B cell (primary cell): ENCODE measurements around the gene MBNL2. TPM values are rescaled to one million over a fixed set of nuclear protein-coding genes. Genes with fewer than 3 reads are reported as not detected.
A peak's percentile ranks its signal among the peaks of the same experiment; 100 is the strongest.

ENCODE experiments used
- ATAC-seq: fragments of 200-7000 bp; cut with Tn5 transposase; one replicate; pipeline ENCODE4 v1.10.0; 2021; ENCODE audit warnings: low read depth, mild to moderate bottlenecking, moderate number of reproducible peaks, moderate library complexity
- CTCF ChIA-PET: fragments of 350-600 bp; sonication (Branson Sonifier 250); formaldehyde crosslinking; loops from one replicate; lab custom pipeline; 2021; ENCODE audit warnings: antibody characterized with exemption, inconsistent platforms; lab: Charles Lee
- POLR2A ChIA-PET: fragments of 350-600 bp; sonication (Branson Sonifier 250); formaldehyde crosslinking; loops from one replicate; lab custom pipeline; 2021; ENCODE audit warnings: antibody characterized with exemption; lab: Charles Lee
- DNase-seq: peaks from one replicate; pipeline ENCODE4 v3.0.0; 2013
- H2AFZ ChIP-seq: 2 replicates; pipeline ENCODE4 v1.6.1; 2012; ENCODE audit warnings: mild to moderate bottlenecking, low read depth, low read length; ENCODE audit not compliant: insufficient read depth, poor library complexity, severe bottlenecking
- H3K27ac ChIP-seq, 2 donors: 1 replicate in 1 of 2; 2 replicates in 1 of 2; pipeline ENCODE4 v1.5.1; 2012 to 2013; ENCODE audit warnings: low read length in 2 of 2, mild to moderate bottlenecking in 2 of 2, moderate library complexity in 1 of 2
- H3K27me3 ChIP-seq, 4 experiments: fragments of 200-600 bp in 1 of 4; sonication (generic) in 1 of 4; replicated peaks in 1 of 4; 1 replicate in 2 of 4; 2 replicates in 2 of 4; pipeline versions ENCODE4 v1.6.1 to v1.7.0; 2013 to 2016; ENCODE audit warnings: low read length in 3 of 4, mild to moderate bottlenecking in 2 of 4, mixed read lengths in 1 of 4, moderate library complexity in 1 of 4; ENCODE audit not compliant: insufficient read depth in 4 of 4, control insufficient read depth in 3 of 4; ENCODE audit errors: control extremely low read depth in 1 of 4
- H3K36me3 ChIP-seq, 2 experiments: replicated peaks in 1 of 2; 1 replicate in 1 of 2; 2 replicates in 1 of 2; pipeline versions ENCODE4 v1.6.1 to v1.7.1; 2013; ENCODE audit warnings: low read length in 1 of 2; ENCODE audit not compliant: insufficient read depth in 2 of 2, control insufficient read depth in 1 of 2; ENCODE audit errors: control extremely low read depth in 1 of 2, extremely low read depth in 1 of 2
- H3K4me1 ChIP-seq, 2 donors: fragments of 200-600 bp in 1 of 2; sonication (generic) in 1 of 2; 1 replicate in 1 of 2; 2 replicates in 1 of 2; pipeline versions ENCODE4 v1.5.1 to v1.6.1; 2013 to 2017; ENCODE audit warnings: low read length in 2 of 2; ENCODE audit not compliant: control insufficient read depth in 2 of 2, insufficient read depth in 2 of 2
- H3K4me2 ChIP-seq: replicated peaks from 2 replicates; pipeline ENCODE3; 2012; ENCODE audit warnings: mild to moderate bottlenecking, low read depth, low read length; ENCODE audit not compliant: poor library complexity, severe bottlenecking
- H3K4me3 ChIP-seq, 5 experiments: fragments of 200-600 bp in 1 of 5; sonication (generic) in 1 of 5; 1 replicate in 3 of 5; 2 replicates in 2 of 5; pipeline versions ENCODE4 v1.5.1 to v1.7.0; 2011 to 2016; ENCODE audit warnings: low read length in 4 of 5, mild to moderate bottlenecking in 4 of 5, low read depth in 2 of 5, control low read depth in 1 of 5, moderate library complexity in 1 of 5; ENCODE audit not compliant: insufficient read depth in 1 of 5; ENCODE audit errors: control extremely low read depth in 1 of 5, extremely low read depth in 1 of 5
- H3K79me2 ChIP-seq: fragments of 200-600 bp; sonication (generic); one replicate; pipeline ENCODE4 v1.6.0; 2016; ENCODE audit warnings: low read length; ENCODE audit not compliant: control insufficient read depth, insufficient read depth
- H3K9ac ChIP-seq: fragments of 200-600 bp; sonication (generic); 2 replicates; pipeline ENCODE4 v1.6.1; 2017; ENCODE audit warnings: mild to moderate bottlenecking, low read length, moderate library complexity
- H3K9me3 ChIP-seq, 3 donors: one replicate each; pipeline versions ENCODE4 v1.6.1 to v1.7.1; 2013; ENCODE audit warnings: low read length in 2 of 3; ENCODE audit not compliant: control insufficient read depth in 2 of 3, insufficient read depth in 1 of 3; ENCODE audit errors: control extremely low read depth in 1 of 3
- H4K20me1 ChIP-seq: 2 replicates; pipeline ENCODE4 v1.6.0; 2012; ENCODE audit warnings: mild to moderate bottlenecking, low read length; ENCODE audit not compliant: insufficient read depth, control insufficient read depth, poor library complexity, severe bottlenecking
- H3K27ac Mint-ChIP-seq: one replicate; pipeline ENCODE4 v1.8.0; 2021; ENCODE audit warnings: mixed read lengths
- H3K27me3 Mint-ChIP-seq: one replicate; pipeline ENCODE4 v1.8.0; 2021; ENCODE audit warnings: mixed read lengths
- H3K4me1 Mint-ChIP-seq: one replicate; pipeline ENCODE4 v1.8.0; 2021; ENCODE audit warnings: mixed read lengths
- H3K4me3 Mint-ChIP-seq: one replicate; pipeline ENCODE4 v1.8.0; 2021; ENCODE audit warnings: mixed read lengths
- H3K9me3 Mint-ChIP-seq: one replicate; pipeline ENCODE4 v1.8.0; 2022; ENCODE audit warnings: mixed read lengths; ENCODE audit not compliant: insufficient read depth
- CTCF ChIP-seq: fragments of 200-600 bp; IDR thresholded peaks from one replicate; pipeline ENCODE4 v1.8.0; 2022; ENCODE audit warnings: antibody characterized with exemption, mild to moderate bottlenecking
- EZH2 ChIP-seq: IDR thresholded peaks from 2 replicates; pipeline ENCODE4 v1.6.1; 2012; ENCODE audit warnings: borderline replicate concordance, low read depth, mild to moderate bottlenecking, moderate library complexity, low read length; ENCODE audit not compliant: insufficient read depth, poor library complexity, severe bottlenecking
- WGBS: methylation state at CpG from one replicate; pipeline ENCODE4 v1.1.5; 2013; ENCODE audit warnings: missing lambda C conversion rate; ENCODE audit not compliant: insufficient coverage; 5-methylcytosine and 5-hydroxymethylcytosine counted together
- intact Hi-C: fragments of 100-400 bp; cut with micrococcal nuclease; formaldehyde crosslinking; loops from one replicate; pipeline ENCODE4 v1.10.0; 2022
- polyA plus RNA-seq: library from polyadenylated mRNA; depleted of rRNA; stranded (reverse); fragments of >200 nt; gene quantifications from 2 replicates; pipeline ENCODE4 v1.2.3, GENCODE V29; 2012
- total RNA-seq, 2 donors: library from RNA; stranded (reverse); fragments of 120-200 nt in 1 of 2; gene quantifications; 1 replicate in 1 of 2; 2 replicates in 1 of 2; pipeline versions ENCODE4 v1.2.3 to v1.2.4, GENCODE V29; 2013 to 2022

MBNL2 gene
- total and polyA plus RNA-seq, 2 donors (not counting 1 experiment from before 2014, with no cell fraction given): 6.9 to 50.1 TPM

- no CpG with 5 or more reads among the region's 4 CpGs for WGBS
- Histone ChIP-seq H3K9me3 (no peaks in the 10 kb centered on the region), H3K27ac (peak overlapping the region in 1 of 2 donors; percentile 49), H3K79me2 (no peaks in the 10 kb centered on the region), H3K27me3 (no peaks in the 10 kb centered on the region), H3K4me1 (peaks cover 5 to 6% of the 10 kb centered on the region in 2 donors), H3K36me3 (peaks cover 0 to 20% of the 10 kb centered on the region in 2 experiments), H3K9ac (peak overlapping the region; percentile 64), H3K4me3 (peak overlapping the region; percentile 7 to 78 (median 39)), H2AFZ (peak overlapping the region; percentile 62), H3K4me2 (peak overlapping the region; percentile 67), H4K20me1 (no peaks in the 10 kb centered on the region)
- DNase-seq (peak; percentile 25), ATAC-seq (no peak)
- Mint-ChIP-seq H3K27ac (peak overlapping the region; percentile 18), H3K4me1 (peaks cover 19% of the 10 kb centered on the region), H3K4me3 (peak overlapping the region; percentile 86), H3K9me3 (no peaks in the 10 kb centered on the region), H3K27me3 (no peaks in the 10 kb centered on the region)
- no peak for TF ChIP-seq CTCF
- no peak for TF ChIP-seq EZH2
- POLR2A ChIA-PET: no interaction called here
- CTCF ChIA-PET: interaction anchor here (0.7 to 4.0 kb wide), 5 partner anchors 8 to 261 kb away, joined by 3 to 34 read pairs (median 3); no protein-coding TSS in a partner anchor
- intact Hi-C loops: no loop called here
Measured at GRCh38 chr13:97369261-97369893, 147.2 kb downstream of the MBNL2 start.

DNA sequence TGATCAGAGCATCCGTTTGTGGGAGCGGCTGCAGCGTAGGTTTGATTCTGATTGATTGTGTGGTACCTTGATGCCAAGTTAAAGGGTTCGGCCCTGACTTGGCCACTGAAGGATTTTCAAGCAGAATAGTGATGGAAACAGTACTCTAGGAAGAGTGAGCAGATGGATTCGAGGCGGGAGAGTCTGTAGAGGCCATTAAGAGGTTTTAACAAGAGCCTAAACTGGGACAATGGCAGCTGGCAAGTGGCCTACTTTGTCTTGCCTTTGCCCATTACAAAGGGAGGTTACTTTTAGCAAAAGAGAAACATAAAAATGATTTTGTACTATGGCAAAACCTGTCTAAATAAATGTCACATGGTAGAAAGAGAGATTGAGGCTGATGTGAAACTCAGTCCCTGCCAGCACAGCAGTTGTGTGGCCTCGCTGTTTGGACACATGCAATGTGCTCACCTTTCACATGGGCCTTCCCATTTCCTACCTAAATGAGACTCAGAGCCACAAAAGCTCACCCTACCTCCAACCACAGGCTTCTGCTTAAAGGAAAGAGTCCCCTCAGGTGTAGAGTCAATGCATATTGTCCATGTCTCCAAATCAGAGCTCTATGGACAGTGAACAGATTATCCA, 149.5 kb downstream of the MBNL2 start:
- WGBS: 97% methylated on average over 7 of the region's 7 CpGs
- Histone ChIP-seq H3K4me1 (peaks cover 5 to 6% of the 10 kb centered on the region in 2 donors), H4K20me1 (no peaks in the 10 kb centered on the region), H3K4me3 (no peak overlapping the region), H3K9me3 (no peaks in the 10 kb centered on the region), H3K27ac (no peak overlapping the region), H3K27me3 (no peaks in the 10 kb centered on the region), H3K9ac (no peak overlapping the region), H3K79me2 (no peaks in the 10 kb centered on the region), H3K36me3 (peaks cover 0 to 26% of the 10 kb centered on the region in 2 experiments), H2AFZ (no peak overlapping the region), H3K4me2 (no peak overlapping the region)
- H3K27ac Mint-ChIP-seq: no peak overlapping the region
- H3K4me3 Mint-ChIP-seq: no peak overlapping the region
- no peak for DNase-seq
- ChIA-PET POLR2A (no interaction called here), CTCF (interaction anchor here (4.0 kb wide), 1 partner anchor 13 kb away, joined by 34 read pairs; no protein-coding TSS in a partner anchor)
- H3K27me3 Mint-ChIP-seq: no peaks in the 10 kb centered on the region
- TF ChIP-seq EZH2 (no peak), CTCF (no peak)
- ATAC-seq: no peak
- peaks cover 19% of the 10 kb centered on the region for H3K4me1 Mint-ChIP-seq
- H3K9me3 Mint-ChIP-seq: no peaks in the 10 kb centered on the region
- intact Hi-C loops: no loop called here
